IMR-90 (cell line): ENCODE results near the gene IP6K3. TPM values are rescaled to one million over a fixed set of nuclear protein-coding genes. Genes with fewer than 3 reads are reported as not detected.
A peak's percentile ranks its signal among the peaks of the same experiment; 100 is the strongest.

Source experiments
- ATAC-seq: fragments of 200-7000 bp; cut with Tn5 transposase; 2 replicates; pipeline ENCODE4 v1.9.1; 2020; ENCODE audit warnings: low read depth, mild to moderate bottlenecking, moderate library complexity
- BruUV-seq: library from RNA; stranded (reverse); fragments of 400-500 nt; replicated peaks from 2 replicates; lab custom pipeline; 2021; lab: Mats Ljungman, UMichigan
- CTCF ChIA-PET: fragments of 300-600 bp; formaldehyde crosslinking; extraction: SDS; loops from one replicate; lab custom pipeline; 2021; ENCODE audit warnings: antibody characterized with exemption; lab: Yijun Ruan, JAX
- POLR2A ChIA-PET: fragments of 300-600 bp; sonication (Branson Sonifier 250); formaldehyde crosslinking; loops from one replicate; lab custom pipeline; 2022; ENCODE audit warnings: antibody characterized with exemption; ENCODE audit not compliant: unreplicated experiment; lab: Charles Lee
- DNase-seq: peaks from one replicate; pipeline ENCODE4 v3.0.0; 2013
- H2AFZ ChIP-seq: replicated peaks from 2 replicates; pipeline ENCODE3; 2013; ENCODE audit warnings: low read length, mild to moderate bottlenecking; ENCODE audit not compliant: poor library complexity
- H2AK5ac ChIP-seq: 2 replicates; pipeline ENCODE4 v1.6.1; 2013; ENCODE audit warnings: low read depth, low read length, inconsistent platforms
- H2AK9ac ChIP-seq: replicated peaks from 2 replicates; pipeline ENCODE3; 2013; ENCODE audit warnings: mild to moderate bottlenecking, low read depth, low read length, moderate library complexity; ENCODE audit not compliant: poor library complexity
- H2BK120ac ChIP-seq: 2 replicates; pipeline ENCODE4 v1.6.1; 2013; ENCODE audit warnings: low read depth, low read length, inconsistent platforms
- H2BK15ac ChIP-seq: 3 replicates; pipeline ENCODE4 v1.6.1; 2013; ENCODE audit warnings: low read depth, low read length, inconsistent platforms
- H2BK20ac ChIP-seq: 2 replicates; pipeline ENCODE4 v1.6.1; 2013; ENCODE audit warnings: low read depth, mild to moderate bottlenecking, inconsistent platforms, low read length, moderate library complexity
- H2BK5ac ChIP-seq: 2 replicates; pipeline ENCODE4 v1.6.1; 2013; ENCODE audit warnings: mild to moderate bottlenecking, low read depth, low read length, inconsistent platforms; ENCODE audit not compliant: poor library complexity, severe bottlenecking
- H3K14ac ChIP-seq: replicated peaks from 2 replicates; pipeline ENCODE4 v1.6.1; 2013; ENCODE audit warnings: low read depth, low read length, inconsistent platforms
- H3K18ac ChIP-seq: 2 replicates; pipeline ENCODE4 v1.6.1; 2013; ENCODE audit warnings: low read depth, low read length, control low read depth
- H3K23ac ChIP-seq: 2 replicates; pipeline ENCODE4 v1.6.1; 2013; ENCODE audit warnings: low read depth, low read length, inconsistent platforms
- H3K27ac ChIP-seq: 2 replicates; pipeline ENCODE4 v1.5.1; 2013; ENCODE audit warnings: mild to moderate bottlenecking, control low read depth, low read length; ENCODE audit not compliant: insufficient read depth
- H3K27me3 ChIP-seq: 2 replicates; pipeline ENCODE4 v1.6.1; 2013; ENCODE audit warnings: low read length; ENCODE audit not compliant: control insufficient read depth, insufficient read depth
- H3K36me3 ChIP-seq: 2 replicates; pipeline ENCODE4 v1.6.1; 2013; ENCODE audit warnings: low read length, mixed read lengths; ENCODE audit not compliant: control insufficient read depth, insufficient read depth
- H3K4ac ChIP-seq: 2 replicates; pipeline ENCODE4 v1.6.1; 2013; ENCODE audit warnings: low read depth, low read length, inconsistent platforms
- H3K4me1 ChIP-seq: 2 replicates; pipeline ENCODE4 v1.6.1; 2013; ENCODE audit warnings: low read length, mixed read lengths; ENCODE audit not compliant: control insufficient read depth, insufficient read depth
- H3K4me2 ChIP-seq: 2 replicates; pipeline ENCODE4 v1.6.1; 2013; ENCODE audit warnings: low read depth, mild to moderate bottlenecking, control low read depth, low read length, moderate library complexity
- H3K4me3 ChIP-seq: 2 replicates; pipeline ENCODE4 v1.5.1; 2013; ENCODE audit warnings: low read depth, mild to moderate bottlenecking, control low read depth, low read length, moderate library complexity; ENCODE audit not compliant: insufficient read depth
- H3K56ac ChIP-seq: 2 replicates; pipeline ENCODE4 v1.6.1; 2013; ENCODE audit warnings: low read length, inconsistent platforms; ENCODE audit not compliant: insufficient read depth; ENCODE audit errors: extremely low read depth
- H3K79me1 ChIP-seq, 2 experiments: 2 replicates each; pipeline ENCODE4 v1.6.1; 2013; ENCODE audit warnings: low read length in 2 of 2, inconsistent platforms in 1 of 2, low read depth in 1 of 2
- H3K9ac ChIP-seq: 2 replicates; pipeline ENCODE4 v1.6.1; 2013; ENCODE audit warnings: low read depth, low read length, control low read depth
- H3K9me1 ChIP-seq: 2 replicates; pipeline ENCODE4 v1.6.1; 2013; ENCODE audit warnings: low read length, inconsistent platforms; ENCODE audit not compliant: insufficient read depth
- H3K9me3 ChIP-seq: 2 replicates; pipeline ENCODE4 v1.6.1; 2013; ENCODE audit warnings: low read length; ENCODE audit not compliant: control insufficient read depth, insufficient read depth
- H4K20me1 ChIP-seq: 2 replicates; pipeline ENCODE4 v1.6.1; 2013; ENCODE audit warnings: low read length, inconsistent platforms; ENCODE audit not compliant: insufficient read depth
- H4K5ac ChIP-seq: 2 replicates; pipeline ENCODE4 v1.6.1; 2013; ENCODE audit warnings: mild to moderate bottlenecking, low read depth, low read length, control low read depth
- H4K8ac ChIP-seq, 2 experiments: 2 replicates each; pipeline ENCODE4 v1.6.1; 2013; ENCODE audit warnings: low read depth in 2 of 2, low read length in 2 of 2, control low read depth in 1 of 2, inconsistent platforms in 1 of 2
- H4K91ac ChIP-seq: 2 replicates; pipeline ENCODE4 v1.6.1; 2013; ENCODE audit warnings: low read depth, low read length, inconsistent platforms; ENCODE audit not compliant: insufficient read depth
- BHLHE40 ChIP-seq: fragments of 150-350 bp; IDR thresholded peaks from 2 replicates; pipeline ENCODE4 v1.6.1; 2016; ENCODE audit warnings: mild to moderate bottlenecking, low read depth, low read length
- CEBPB ChIP-seq: IDR thresholded peaks from 2 replicates; pipeline ENCODE4 v1.6.1; 2012; ENCODE audit warnings: low read depth, low read length, improper control_type of control experiment
- CHD1 ChIP-seq: IDR thresholded peaks from 2 replicates; pipeline ENCODE4 v1.6.1; 2012; ENCODE audit warnings: low read depth, low read length, improper control_type of control experiment
- CTCF ChIP-seq: conservative IDR thresholded peaks from 2 replicates; pipeline ENCODE4 v1.5.1; 2012; ENCODE audit warnings: mild to moderate bottlenecking, low read depth, low read length, improper control_type of control experiment
- ELK1 ChIP-seq: fragments of 150-350 bp; IDR thresholded peaks from 2 replicates; pipeline ENCODE4 v1.6.1; 2016; ENCODE audit warnings: low read depth, mild to moderate bottlenecking, low read length, moderate library complexity, borderline replicate concordance
- FOS ChIP-seq: fragments of 150-350 bp; IDR thresholded peaks from 2 replicates; pipeline ENCODE4 v1.6.1; 2016; ENCODE audit warnings: low read depth, low read length
- MAFK ChIP-seq: IDR thresholded peaks from 2 replicates; pipeline ENCODE4 v1.6.1; 2012; ENCODE audit warnings: low read depth, low read length, improper control_type of control experiment
- MAZ ChIP-seq: IDR thresholded peaks from 2 replicates; pipeline ENCODE4 v1.6.1; 2012; ENCODE audit warnings: low read depth, mild to moderate bottlenecking, low read length, improper control_type of control experiment, moderate library complexity, borderline replicate concordance
- MXI1 ChIP-seq: IDR thresholded peaks from 2 replicates; pipeline ENCODE4 v1.6.1; 2012; ENCODE audit warnings: low read depth, mild to moderate bottlenecking, low read length, moderate library complexity, borderline replicate concordance
- NFE2L2 ChIP-seq: fragments of 150-350 bp; IDR thresholded peaks from 2 replicates; pipeline ENCODE4 v1.6.1; 2016; ENCODE audit warnings: low read depth, mild to moderate bottlenecking, low read length
- POLR2A ChIP-seq: IDR thresholded peaks from 2 replicates; pipeline ENCODE4 v1.6.1; 2012; ENCODE audit warnings: mild to moderate bottlenecking, low read depth, low read length
- RAD21 ChIP-seq: IDR thresholded peaks from 2 replicates; pipeline ENCODE4 v1.6.1; 2012; ENCODE audit warnings: low read length, improper control_type of control experiment
- RCOR1 ChIP-seq: IDR thresholded peaks from 2 replicates; pipeline ENCODE4 v1.6.1; 2012; ENCODE audit warnings: mild to moderate bottlenecking, low read length, improper control_type of control experiment; ENCODE audit not compliant: insufficient replicate concordance
- RFX5 ChIP-seq: IDR thresholded peaks from 2 replicates; pipeline ENCODE4 v1.8.0; 2012; ENCODE audit warnings: low read depth, mild to moderate bottlenecking, low read length, moderate library complexity
- SMC3 ChIP-seq: fragments of 150-350 bp; IDR thresholded peaks from 2 replicates; pipeline ENCODE4 v1.6.1; 2016; ENCODE audit warnings: low read depth, mild to moderate bottlenecking, antibody characterized with exemption, low read length, moderate library complexity
- USF2 ChIP-seq: fragments of 150-350 bp; IDR thresholded peaks from 2 replicates; pipeline ENCODE4 v1.6.1; 2017; ENCODE audit warnings: mild to moderate bottlenecking, antibody characterized with exemption, low read length, low read depth
- WGBS, 2 experiments: methylation state at CpG; one replicate each; pipeline versions ENCODE4 v1.1.5 to v1.1.7; 2013; ENCODE audit warnings: missing lambda C conversion rate in 2 of 2; ENCODE audit not compliant: insufficient read length in 1 of 2; ENCODE audit errors: extremely low coverage in 2 of 2; 5-methylcytosine and 5-hydroxymethylcytosine counted together
- dilution Hi-C: fragments of 300-500 bp; cut with HindIII; formaldehyde crosslinking; loops from one replicate; pipeline ENCODE4 v1.14.3; 2018; ENCODE audit warnings: low sequenced_read_pairs; ENCODE audit not compliant: unreplicated experiment
- in situ Hi-C: fragments of 300-500 bp; cut with MboI; formaldehyde crosslinking; loops from 3 replicates; pipeline ENCODE4 v1.14.3; 2019; ENCODE audit warnings: low sequenced_read_pairs, inconsistent platforms, mixed read lengths
- intact Hi-C: fragments of 100-400 bp; cut with micrococcal nuclease; formaldehyde crosslinking; loops from 2 replicates; pipeline ENCODE4 v1.10.0; 2022
- polyA plus RNA-seq, 3 experiments: library from polyadenylated mRNA; depleted of rRNA; stranded (reverse); fragments of >200 nt; gene quantifications; 2 replicates each; pipeline ENCODE4 v1.2.3, GENCODE V29; 2012; ENCODE audit warnings: low replicate concordance in 1 of 3
- total RNA-seq: library from RNA; depleted of rRNA; stranded (reverse); fragments of >200 nt; gene quantifications from 2 replicates; pipeline ENCODE4 v1.2.3, GENCODE V29; 2012

Gene IP6K3
- total and polyA plus RNA-seq, 2 of the 4 experiments (the other 2 are of a cell fraction): 0.18 to 0.51 TPM

- Histone ChIP-seq H2AFZ (no peak overlapping the region), H3K56ac (no peak overlapping the region), H4K91ac (no peak overlapping the region), H2BK15ac (no peak overlapping the region), H3K4me1 (peaks cover 42% of the 10 kb centered on the region), H2AK9ac (peak overlapping the region; percentile 9), H3K4me2 (no peak overlapping the region), H3K36me3 (no peaks in the 10 kb centered on the region), H3K18ac (no peak overlapping the region), H3K4ac (no peak overlapping the region), H4K20me1 (peaks cover 3% of the 10 kb centered on the region; the same call in 1 of the 2 replicates), H3K79me1 (no peaks in the 10 kb centered on the region; a peak in 1 of 4 replicates), H2BK20ac (no peak overlapping the region), H3K4me3 (no peak overlapping the region), H3K27me3 (no peaks in the 10 kb centered on the region), H3K9me3 (no peaks in the 10 kb centered on the region), H2BK5ac (no peak overlapping the region), H2BK120ac (no peak overlapping the region), H3K23ac (no peak overlapping the region), H4K8ac (no peak overlapping the region), H3K9ac (no peak overlapping the region), H3K14ac (no peak overlapping the region), H3K9me1 (peaks cover 10% of the 10 kb centered on the region), H2AK5ac (no peak overlapping the region), H4K5ac (no peak overlapping the region), H3K27ac (no peak overlapping the region)
- WGBS, 2 experiments: no CpG with 5 or more reads among the region's 4 CpGs
- CTCF ChIA-PET: interaction anchor here (2.5 kb wide), 1 partner anchor 22 kb away, joined by 10 read pairs; no protein-coding TSS in a partner anchor
- POLR2A ChIA-PET: no interaction called here
- intact Hi-C loops: no loop called here
- in situ Hi-C loops: no loop called here
- DNase-seq (no peak), ATAC-seq (no peak)
- TF ChIP-seq MXI1 (no peak), POLR2A (no peak), RAD21 (no peak), CHD1 (no peak), SMC3 (no peak), CEBPB (no peak), USF2 (no peak), BHLHE40 (no peak), NFE2L2 (no peak), CTCF (no peak), RCOR1 (no peak), FOS (no peak), MAFK (no peak), ELK1 (no peak), RFX5 (no peak), MAZ (no peak)
- dilution Hi-C loops: no loop called here
- BruUV-seq: no TSS peak
These were observed 2.1 kb upstream of the IP6K3 start for GRCh38 chr6:33748841-33749240.
